ENCODE results near the gene ABI3BP.

- TF ChIP-seq, protein P1, sequence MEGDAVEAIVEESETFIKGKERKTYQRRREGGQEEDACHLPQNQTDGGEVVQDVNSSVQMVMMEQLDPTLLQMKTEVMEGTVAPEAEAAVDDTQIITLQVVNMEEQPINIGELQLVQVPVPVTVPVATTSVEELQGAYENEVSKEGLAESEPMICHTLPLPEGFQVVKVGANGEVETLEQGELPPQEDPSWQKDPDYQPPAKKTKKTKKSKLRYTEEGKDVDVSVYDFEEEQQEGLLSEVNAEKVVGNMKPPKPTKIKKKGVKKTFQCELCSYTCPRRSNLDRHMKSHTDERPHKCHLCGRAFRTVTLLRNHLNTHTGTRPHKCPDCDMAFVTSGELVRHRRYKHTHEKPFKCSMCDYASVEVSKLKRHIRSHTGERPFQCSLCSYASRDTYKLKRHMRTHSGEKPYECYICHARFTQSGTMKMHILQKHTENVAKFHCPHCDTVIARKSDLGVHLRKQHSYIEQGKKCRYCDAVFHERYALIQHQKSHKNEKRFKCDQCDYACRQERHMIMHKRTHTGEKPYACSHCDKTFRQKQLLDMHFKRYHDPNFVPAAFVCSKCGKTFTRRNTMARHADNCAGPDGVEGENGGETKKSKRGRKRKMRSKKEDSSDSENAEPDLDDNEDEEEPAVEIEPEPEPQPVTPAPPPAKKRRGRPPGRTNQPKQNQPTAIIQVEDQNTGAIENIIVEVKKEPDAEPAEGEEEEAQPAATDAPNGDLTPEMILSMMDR (conservative IDR thresholded peaks at IDR 0.05), result no peak
- no peak for TF ChIP-seq ZFX (IDR thresholded peaks at IDR 0.05)
Measured at GRCh38 chr3:100941041-100941440, 52.2 kb downstream of the ABI3BP start.
